ENCODE data around the gene BCAR3. TPM values are rescaled to one million over a fixed set of nuclear protein-coding genes. Genes with fewer than 3 reads are reported as not detected.

Gene BCAR3
- total RNA-seq, 1 donor, result 32.0 TPM

DNA sequence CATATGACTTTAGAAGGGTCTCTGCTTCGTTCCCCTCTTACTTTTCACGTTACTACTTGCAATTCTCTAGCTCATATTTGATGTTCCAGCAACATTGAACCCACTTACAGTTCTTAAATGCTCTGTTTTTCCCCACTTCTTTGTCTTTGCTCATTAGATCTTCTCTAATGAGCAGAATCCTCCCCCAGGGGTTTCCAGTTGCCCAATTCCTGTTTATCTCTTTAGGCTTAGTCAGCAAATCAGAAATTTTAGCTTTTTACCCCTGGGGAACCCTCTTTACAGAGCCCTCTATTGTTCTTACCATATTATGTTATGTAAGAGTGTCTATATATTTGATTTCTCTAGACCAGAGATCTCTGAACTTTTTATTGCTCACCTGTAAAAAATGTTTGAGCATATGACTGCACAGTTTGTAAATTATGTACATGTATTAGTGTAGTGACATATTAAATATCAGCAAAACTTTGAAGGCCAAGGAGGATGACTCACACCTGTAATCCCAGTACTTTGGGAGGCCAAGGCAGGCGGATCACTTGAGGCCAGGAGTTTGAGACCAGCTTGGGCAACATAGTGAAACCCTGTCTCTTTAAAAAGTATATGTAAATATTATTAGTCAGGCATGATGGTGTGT, 162.3 kb downstream of the BCAR3 start:
- TF ChIP-seq CTCF (IDR thresholded peaks at IDR 0.05; ENCODE audit: insufficient read depth, low read depth, low read length), result no peak
- H3K4me3 ChIP-seq (ENCODE audit: low read depth, low read length), result no peak overlapping the region
- peak; percentile 7 for DNase-seq (ENCODE audit: low read depth)

DNA sequence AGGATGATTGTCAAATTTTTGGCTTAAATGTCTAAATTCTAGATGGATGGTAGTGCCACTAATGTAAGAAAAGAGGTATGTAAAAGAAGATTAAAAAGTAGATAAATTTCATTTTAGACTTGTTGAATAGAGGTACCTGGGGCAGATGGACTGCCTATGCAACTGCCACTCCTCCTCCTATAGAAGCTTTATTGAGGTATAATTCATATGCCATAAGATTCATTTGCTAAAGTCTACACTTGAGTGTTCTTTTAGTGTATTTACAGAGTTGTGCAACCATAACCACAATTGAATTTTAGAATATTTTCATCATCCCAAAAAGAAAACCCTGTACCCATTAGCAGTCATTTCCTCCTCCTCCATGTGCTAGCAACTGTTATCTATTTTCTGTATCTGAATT, 163.1 kb downstream of the BCAR3 start:
- DNase-seq (ENCODE audit: low read depth), result no peak
- H3K4me3 ChIP-seq (ENCODE audit: low read depth, low read length), result no peak overlapping the region
- TF ChIP-seq CTCF (IDR thresholded peaks at IDR 0.05; ENCODE audit: insufficient read depth, low read depth, low read length), result no peak

GRCh38 chr1:93516164-93516563, 165.5 kb downstream of the BCAR3 start:
- no peak for TF ChIP-seq CTCF (IDR thresholded peaks at IDR 0.05; ENCODE audit: insufficient read depth, low read depth, low read length)
- no peak overlapping the region for H3K4me3 ChIP-seq (ENCODE audit: low read depth, low read length)
- DNase-seq (ENCODE audit: low read depth), result no peak

Other genes starting within 250 kb of the BCAR3 start
- gene FNBP1L, start 233.7 kb downstream of the BCAR3 start, total RNA-seq, result 5.8 and 10.4 TPM in 2 replicates
- 25.1 and 31.5 TPM in 2 replicates for gene DNTTIP2, start 197.4 kb upstream of the BCAR3 start, total RNA-seq
- 13.5 and 34.1 TPM in 2 replicates for gene GCLM, start 227.6 kb upstream of the BCAR3 start, total RNA-seq